SKM-1 (cell line): ENCODE results near the gene LYSMD1.
"Not testable (repeated sequence)": the region's sequence is repeated elsewhere in the genome, so short reads cannot be mapped to it uniquely, and the experiment has no call there.

Source experiments
- DNase-seq: peaks from one replicate; lab custom pipeline; 2025; ENCODE audit not compliant: unreplicated experiment; lab: John Stamatoyannopoulos, UW

The LYSMD1 gene, protein sequence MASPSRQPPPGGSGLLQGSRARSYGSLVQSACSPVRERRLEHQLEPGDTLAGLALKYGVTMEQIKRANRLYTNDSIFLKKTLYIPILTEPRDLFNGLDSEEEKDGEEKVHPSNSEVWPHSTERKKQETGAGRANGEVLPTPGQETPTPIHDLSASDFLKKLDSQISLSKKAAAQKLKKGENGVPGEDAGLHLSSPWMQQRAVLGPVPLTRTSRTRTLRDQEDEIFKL

DNA sequence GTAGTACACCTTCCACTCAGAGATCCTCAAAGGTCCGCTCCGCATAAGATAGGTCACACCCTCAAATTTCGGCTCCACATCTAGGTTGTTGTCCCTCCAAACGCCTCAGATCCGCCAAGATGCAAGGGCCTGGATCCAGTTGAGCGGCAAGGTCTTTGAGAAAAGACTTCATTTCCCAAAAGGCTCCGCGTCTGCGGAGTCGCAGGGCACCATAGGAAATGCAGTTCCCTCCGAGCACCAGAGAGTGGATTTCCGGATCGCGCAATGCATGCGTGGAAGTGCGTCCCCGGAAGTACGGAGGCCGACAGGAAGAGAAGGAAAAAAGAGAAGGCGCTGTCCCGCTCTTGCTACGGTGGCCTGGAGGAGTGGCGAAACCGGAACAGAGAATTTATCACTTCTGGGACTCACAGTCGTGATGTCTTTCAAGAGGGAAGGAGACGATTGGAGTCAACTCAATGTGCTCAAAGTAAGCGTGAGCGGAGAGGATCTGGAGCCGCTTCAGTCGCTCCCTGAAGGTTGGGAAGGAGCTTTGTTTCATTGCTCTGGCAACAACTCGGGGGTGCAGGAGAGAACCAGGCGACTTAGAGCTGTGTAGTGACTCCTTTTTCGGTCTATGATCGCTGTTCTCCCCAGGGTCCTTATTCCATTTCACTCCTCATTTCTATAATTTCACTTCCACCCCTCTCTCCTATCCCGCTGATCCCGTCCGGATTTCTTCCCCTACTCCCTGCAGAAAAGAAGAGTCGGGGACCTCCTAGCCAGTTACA, at the start of gene LYSMD1, which contains the start of gene SCNM1:
TSS of gene LYSMD1 (minus strand) at position 165 of the 767 bp plus-strand sequence. CDS start 644 bp downstream, outside the sequence.
TSS of gene SCNM1 (plus strand) at position 407 of the 767 bp plus-strand sequence. CDS start at position 416, 9 bp downstream.
- DNase-seq: peak; percentile 100

DNA sequence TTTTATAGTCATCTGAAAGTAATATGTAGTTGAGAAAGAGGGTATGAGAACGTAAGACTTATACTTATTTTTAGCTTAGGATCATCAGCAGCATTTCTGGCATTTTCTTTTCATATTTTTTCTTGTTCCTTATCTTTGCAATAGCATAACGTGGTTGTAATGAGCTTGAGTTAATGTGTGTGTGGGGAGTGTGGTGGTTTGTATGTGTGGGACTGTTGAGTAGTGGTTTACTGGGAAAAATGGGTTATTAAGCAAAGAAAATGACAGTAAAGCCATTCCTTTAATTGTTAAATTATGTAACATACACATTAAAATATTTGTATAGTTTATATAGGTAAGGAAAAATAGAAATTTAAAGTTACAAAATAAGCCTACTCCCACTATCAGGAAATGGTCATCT, 47.9 kb upstream of the LYSMD1 start:
- no peak for DNase-seq

DNA sequence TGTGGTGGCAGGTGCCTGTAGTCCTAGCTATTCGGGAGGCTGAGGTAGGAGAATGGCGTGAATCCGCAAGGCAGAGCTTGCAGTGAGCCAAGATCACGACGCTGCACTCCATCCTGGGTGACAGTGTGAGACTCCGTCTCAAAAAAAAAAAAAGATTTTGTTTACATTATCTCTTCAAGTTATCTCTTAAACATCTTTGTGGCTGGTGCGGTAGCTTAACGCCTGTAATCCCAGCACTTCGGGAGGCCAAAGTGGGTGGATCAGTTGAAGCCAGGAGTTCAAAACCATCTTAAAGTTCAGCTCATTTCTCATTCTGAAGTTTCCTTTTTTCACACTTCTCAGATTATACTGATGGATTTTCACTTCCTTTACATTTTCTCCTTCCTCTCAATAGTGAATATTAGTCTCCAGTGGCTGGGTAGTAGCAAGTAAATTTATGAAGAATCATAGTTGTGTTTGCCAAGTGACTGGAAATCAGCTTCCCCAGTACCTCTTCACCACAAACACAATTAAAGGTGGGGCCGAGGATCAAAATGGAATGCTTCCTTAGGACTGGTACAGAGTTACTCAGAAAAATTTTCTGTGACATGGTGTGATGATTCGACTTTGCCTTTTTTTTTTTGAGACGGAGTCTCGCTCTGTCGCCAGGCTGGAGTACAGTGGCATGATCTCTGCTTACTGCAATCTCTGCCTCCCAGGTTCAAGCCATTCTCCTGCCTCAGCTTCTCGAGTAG, 46.4 kb upstream of the LYSMD1 start:
- no peak for DNase-seq

DNA sequence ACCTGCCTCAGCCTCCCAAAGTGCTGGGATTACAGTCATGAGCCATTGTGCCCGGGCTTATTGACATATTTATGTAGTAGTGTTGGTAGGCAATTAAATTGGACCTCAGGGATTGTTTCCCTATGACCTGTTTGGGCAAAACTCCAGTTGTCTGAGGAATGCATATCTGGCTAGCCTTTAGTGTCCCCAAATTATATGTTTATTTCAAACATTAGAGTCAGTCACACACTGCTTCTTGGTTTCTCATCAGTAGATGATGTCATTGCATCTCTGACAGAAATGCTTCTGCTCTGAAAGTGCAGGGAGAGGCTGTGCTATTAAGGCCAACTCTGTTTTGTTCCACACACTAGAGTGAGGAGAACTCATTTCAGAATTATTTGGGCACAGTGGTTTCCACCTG, 45.1 kb upstream of the LYSMD1 start:
- no peak for DNase-seq

DNA sequence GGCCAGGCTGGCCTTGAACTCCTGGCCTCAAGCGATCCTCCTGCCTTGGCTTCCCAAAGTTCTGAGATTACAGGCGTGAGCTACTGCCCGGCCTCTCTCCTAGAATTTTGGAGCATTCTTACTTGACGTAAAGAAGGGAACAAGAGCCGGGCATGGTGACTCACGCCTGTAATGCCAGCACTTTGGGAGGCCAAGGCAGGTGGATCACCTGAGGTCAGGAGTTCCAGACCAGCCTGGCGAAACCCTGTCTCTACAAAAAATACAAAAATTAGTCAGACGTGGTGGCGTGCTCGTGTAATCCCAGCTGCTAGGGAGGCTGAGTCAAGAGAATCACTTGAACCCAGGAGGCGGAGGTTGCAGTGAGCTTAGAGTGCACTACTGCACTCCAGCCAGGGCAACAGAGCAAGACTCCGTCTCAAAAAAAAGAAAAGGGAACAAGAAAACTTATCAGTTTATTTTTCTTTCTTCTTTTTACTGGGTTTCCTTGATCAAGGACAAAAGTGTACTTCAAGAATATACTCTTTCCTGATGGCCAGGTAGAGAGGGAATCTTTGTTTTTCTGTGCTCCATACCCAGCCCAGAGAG, 39.8 kb upstream of the LYSMD1 start:
- DNase-seq: not testable (repeated sequence)

DNA sequence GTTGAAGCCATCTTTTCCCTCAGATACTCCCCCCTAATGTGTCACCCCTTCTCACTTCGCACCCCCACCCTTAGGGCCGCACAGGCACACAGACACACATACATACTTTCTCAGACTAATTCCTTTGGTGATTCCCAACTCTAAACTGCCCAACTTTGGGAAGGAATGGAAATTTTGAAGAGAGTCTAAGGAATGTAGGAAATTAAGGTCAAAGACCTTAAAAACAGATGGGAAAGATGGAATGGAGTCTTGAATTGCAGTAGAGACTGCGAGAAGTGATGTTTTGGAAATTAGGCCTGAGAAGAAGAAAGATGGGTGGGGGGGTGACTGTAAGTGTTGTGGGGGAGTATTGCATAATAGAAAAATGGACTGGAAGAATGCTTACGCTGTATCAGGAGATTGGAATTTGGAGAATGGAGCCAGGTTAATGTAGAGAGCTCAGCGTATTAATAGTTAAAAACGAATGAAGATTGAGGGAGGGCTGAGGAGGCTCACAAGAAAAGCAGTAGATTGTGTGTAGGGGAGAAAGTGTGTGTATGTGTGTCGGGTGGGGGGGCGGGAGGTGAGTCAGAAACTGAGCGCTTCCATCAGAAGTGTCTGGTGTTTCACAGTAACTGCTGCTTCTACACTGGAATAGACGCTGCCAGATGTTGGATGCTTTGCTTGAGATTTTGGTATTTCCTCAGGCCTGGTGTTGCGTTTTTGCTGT, 34.3 kb upstream of the LYSMD1 start:
- DNase-seq: no peak

- peak; percentile 99 for DNase-seq
Measured at GRCh38 chr1:151198254-151199127, 32.8 kb upstream of the LYSMD1 start, which contains the start of gene PIP5K1A. Gene PIP5K1A, plus strand, starts transcription at chr1:151198552. Its CDS starts 445 bp downstream, at chr1:151198997.

- DNase-seq: no peak
Measured at GRCh38 chr1:151197863-151198253, 32.2 kb upstream of the LYSMD1 start.

GRCh38 chr1:151196292-151196800, 30.6 kb upstream of the LYSMD1 start:
- DNase-seq: peak; percentile 64

- peak; percentile 64 for DNase-seq
Measured at GRCh38 chr1:151194894-151195594, 29.3 kb upstream of the LYSMD1 start.

DNA sequence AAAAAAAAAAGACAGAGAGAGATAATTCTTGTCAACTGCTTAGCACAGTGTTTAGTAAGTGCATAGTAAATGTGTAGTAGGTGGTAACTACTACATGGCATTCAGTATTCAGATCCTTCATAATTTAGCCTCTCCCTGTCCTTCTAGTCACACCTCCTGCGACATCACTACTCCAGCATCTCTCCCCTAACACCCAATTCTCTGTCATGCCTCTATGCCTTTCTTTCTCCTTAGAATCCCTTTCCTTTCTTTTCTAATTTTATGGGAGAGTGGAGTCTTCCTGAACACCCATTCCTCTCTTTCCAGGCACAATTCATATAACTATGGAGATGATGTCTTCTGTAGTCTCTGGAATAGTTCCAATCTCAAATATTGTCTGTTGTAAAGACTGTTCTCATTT, 28.2 kb upstream of the LYSMD1 start:
- no peak for DNase-seq

- DNase-seq: no peak
Measured at GRCh38 chr1:151193304-151193703, 27.6 kb upstream of the LYSMD1 start.

DNA sequence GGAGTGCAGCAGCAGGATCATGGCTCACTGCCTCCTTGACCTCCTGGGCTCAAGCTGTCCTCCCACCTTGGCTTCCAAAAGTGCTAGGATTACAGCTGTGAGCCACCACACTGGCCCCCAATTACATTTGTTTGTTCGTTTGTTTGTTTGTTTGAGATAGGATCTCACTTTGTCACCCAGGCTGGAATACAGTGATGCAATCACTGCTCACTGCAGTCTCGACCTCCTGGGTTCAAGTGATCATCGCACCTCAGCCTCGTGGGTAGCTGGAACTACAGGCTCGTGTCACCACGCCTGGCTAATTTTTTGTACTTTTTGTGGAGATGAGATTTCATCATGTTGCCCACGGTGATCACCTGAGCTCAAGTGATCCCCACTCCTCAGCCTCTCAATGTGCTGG, 26.3 kb upstream of the LYSMD1 start:
- no peak for DNase-seq

DNA sequence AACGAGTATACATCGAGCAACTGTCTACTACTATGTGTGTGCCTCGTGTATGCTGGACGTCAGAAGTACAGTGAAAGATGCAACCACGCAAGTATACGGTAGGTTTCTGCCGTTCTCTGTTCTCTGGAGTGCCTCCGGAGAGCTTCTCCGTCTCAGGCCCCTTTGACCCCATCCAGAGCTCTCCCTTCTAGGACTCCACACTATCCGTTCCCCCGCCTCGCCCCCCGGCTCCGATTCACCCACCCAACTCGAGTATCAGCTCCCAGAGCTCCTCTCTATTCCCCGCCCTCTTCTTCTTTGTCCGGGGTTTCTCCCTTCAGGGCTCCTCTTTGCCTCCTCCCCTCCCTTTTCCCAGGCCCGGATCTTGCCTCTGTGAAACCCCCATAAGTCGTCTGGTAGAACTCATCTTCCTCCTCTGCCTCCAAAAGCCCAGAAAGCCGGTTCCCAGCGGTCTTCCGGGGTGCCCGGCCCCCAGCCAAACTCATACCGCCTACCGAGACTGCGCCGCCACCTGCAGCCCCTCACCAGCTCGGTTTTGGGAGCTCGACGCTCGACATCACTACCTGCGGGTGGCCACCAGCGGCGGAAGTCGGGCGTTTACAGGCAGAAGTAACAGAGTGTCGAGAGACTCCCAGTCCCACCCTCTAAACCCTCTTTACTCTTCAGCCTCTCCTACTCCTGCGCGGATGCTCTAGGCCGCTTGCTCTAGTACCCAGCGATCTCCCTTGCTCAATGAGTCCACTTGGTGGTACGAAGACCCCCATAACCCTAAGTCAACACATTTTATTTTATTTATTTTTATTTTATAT, 24.1 kb upstream of the LYSMD1 start, which contains the start of gene VPS72:
TSS of gene VPS72 (minus strand) at position 561 of the 809 bp plus-strand sequence. CDS start at position 485, 76 bp downstream.
- DNase-seq: peak; percentile 98

- not testable (repeated sequence) for DNase-seq
Measured at GRCh38 chr1:151188667-151189066, 23.0 kb upstream of the LYSMD1 start.

DNA sequence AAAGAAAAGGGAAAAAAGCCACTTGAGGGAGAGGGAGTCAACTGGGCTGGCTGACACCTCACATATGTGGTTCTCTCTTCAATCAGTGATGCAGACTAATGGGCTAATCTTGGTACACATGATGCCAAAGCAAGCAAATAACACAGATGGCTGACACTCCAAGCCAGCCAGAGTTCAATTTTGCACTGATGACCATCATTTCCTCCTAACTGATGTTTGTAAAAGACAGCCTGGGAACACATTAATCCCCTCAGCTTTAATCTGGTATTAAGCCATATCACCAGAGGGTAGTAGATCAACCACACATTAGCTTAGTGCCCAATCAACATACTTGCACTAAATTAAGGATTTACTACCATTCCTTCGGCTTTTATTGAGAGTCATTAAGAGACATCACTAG, 21.5 kb upstream of the LYSMD1 start:
- no peak for DNase-seq

GRCh38 chr1:151184211-151184610, 18.5 kb upstream of the LYSMD1 start:
- no peak for DNase-seq

DNA sequence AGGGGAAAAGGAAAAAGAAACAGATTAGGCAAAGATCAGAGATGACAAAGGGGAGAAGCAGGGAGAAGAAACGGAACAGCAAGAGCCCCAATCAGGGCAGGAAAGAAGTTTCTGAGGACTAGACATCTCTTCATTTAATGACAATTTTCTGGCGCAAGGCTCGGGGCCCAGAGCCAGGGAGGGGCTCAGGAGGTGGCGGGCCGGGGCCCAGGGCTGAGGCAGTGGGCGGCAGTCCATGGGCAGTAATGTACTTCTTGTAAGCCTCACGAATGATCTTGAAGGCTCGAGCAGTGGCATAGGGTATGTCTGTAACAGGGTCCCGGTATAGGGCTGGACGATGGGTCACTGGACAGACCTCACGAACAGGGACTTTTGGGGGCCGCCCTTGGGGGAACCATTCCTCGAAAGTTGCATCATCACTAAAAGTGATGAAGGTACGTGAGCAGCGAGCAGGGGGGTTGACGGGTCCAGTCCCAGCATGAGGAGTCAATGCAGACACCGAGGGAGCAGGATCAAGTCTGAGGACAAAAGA, 10.9 kb upstream of the LYSMD1 start:
- no peak for DNase-seq
